Astrocyte of the spinal cord (primary cell): ENCODE results near the gene NUP210.

Source experiments
- DNase-seq: peaks from one replicate; pipeline ENCODE4 v3.0.0; 2011; ENCODE audit warnings: low read depth, low spot score
- H3K4me3 ChIP-seq: 2 replicates; pipeline ENCODE4 v1.5.1; 2011; ENCODE audit warnings: low read depth, mild to moderate bottlenecking, low read length, moderate library complexity
- CTCF ChIP-seq: IDR thresholded peaks from 2 replicates; pipeline ENCODE4 v1.5.1; 2012; ENCODE audit warnings: low read depth, mild to moderate bottlenecking, low read length, inconsistent platforms
- in situ Hi-C: cut with HindIII; loops from 2 replicates; pipeline ENCODE4 v1.10.0; 2017; ENCODE audit warnings: low sequenced_read_pairs

Gene NUP210

GRCh38 chr3:13405614-13406013 is 14.5 kb downstream of the NUP210 start:
- no peak for TF ChIP-seq CTCF
- DNase-seq: no peak
- no peak overlapping the region for H3K4me3 ChIP-seq
- in situ Hi-C loops: no loop called here

- TF ChIP-seq CTCF: no peak
- in situ Hi-C loops: no loop called here
- DNase-seq: no peak
- no peak overlapping the region for H3K4me3 ChIP-seq
Measured at GRCh38 chr3:13404626-13405452, 15.3 kb downstream of the NUP210 start.

GRCh38 chr3:13403847-13404246 is 16.3 kb downstream of the NUP210 start:
- in situ Hi-C loops: no loop called here
- no peak for DNase-seq
- no peak for TF ChIP-seq CTCF
- no peak overlapping the region for H3K4me3 ChIP-seq

GRCh38 chr3:13403213-13403819 is 16.8 kb downstream of the NUP210 start:
- in situ Hi-C loops: no loop called here
- DNase-seq: no peak
- no peak for TF ChIP-seq CTCF
- H3K4me3 ChIP-seq: no peak overlapping the region

- DNase-seq: no peak
- in situ Hi-C loops: no loop called here
- no peak for TF ChIP-seq CTCF
- H3K4me3 ChIP-seq: no peak overlapping the region
Measured at GRCh38 chr3:13401149-13401548, 19.0 kb downstream of the NUP210 start.

GRCh38 chr3:13400114-13400673 is 19.9 kb downstream of the NUP210 start:
- in situ Hi-C loops: no loop called here
- H3K4me3 ChIP-seq: no peak overlapping the region
- no peak for TF ChIP-seq CTCF
- DNase-seq: no peak
